HepG2 (cell line): ENCODE results near the gene IKBIP. TPM values are rescaled to one million over a fixed set of nuclear protein-coding genes. Genes with fewer than 3 reads are reported as not detected.

Source experiments
- AHR ChIP-seq: IDR thresholded peaks from 2 replicates; pipeline ENCODE4 v1.6.1; 2018; ENCODE audit warnings: missing genetic modification reagents, missing compliant biosample characterization
- CEBPB ChIP-seq: IDR thresholded peaks from 2 replicates; pipeline ENCODE4 v1.6.1; 2011; ENCODE audit warnings: low read depth, low read length, improper control_type of control experiment, borderline replicate concordance
- FOXK2 ChIP-seq: fragments of 450-650 bp; IDR thresholded peaks from 2 replicates; pipeline ENCODE4 v1.6.1; 2016
- HIVEP1 ChIP-seq: sonication (generic); formaldehyde crosslinking; IDR thresholded peaks from 2 replicates; pipeline ENCODE4 v1.4.0; 2020; ENCODE audit warnings: mild to moderate bottlenecking, missing genetic modification reagents
- HNF4A ChIP-seq: sonication (generic); formaldehyde crosslinking; IDR thresholded peaks from 2 replicates; pipeline ENCODE4 v1.4.0; 2020; ENCODE audit warnings: missing genetic modification reagents
- HNRNPLL ChIP-seq: fragments of 200-400 bp; formaldehyde crosslinking; IDR thresholded peaks from 2 replicates; pipeline ENCODE4 v1.6.1; 2017; ENCODE audit warnings: mild to moderate bottlenecking, low read depth, low read length; ENCODE audit not compliant: poor library complexity, severe bottlenecking
- MATR3 ChIP-seq: sonication (generic); formaldehyde crosslinking; IDR thresholded peaks from 2 replicates; pipeline ENCODE4 v1.4.0; 2020; ENCODE audit warnings: missing genetic modification reagents
- NFRKB ChIP-seq: fragments of 450-650 bp; IDR thresholded peaks from 2 replicates; pipeline ENCODE4 v1.6.1; 2017
- RARA ChIP-seq: IDR thresholded peaks from 2 replicates; pipeline ENCODE4 v1.6.1; 2016; ENCODE audit warnings: missing genetic modification reagents, missing compliant biosample characterization
- RBM39 ChIP-seq: fragments of 200-400 bp; formaldehyde crosslinking; IDR thresholded peaks from one replicate; pipeline ENCODE4 v1.6.1; 2018; ENCODE audit warnings: antibody characterized with exemption, mild to moderate bottlenecking, low read depth, low read length; ENCODE audit not compliant: poor library complexity, severe bottlenecking
- RELA ChIP-seq: sonication (generic); formaldehyde crosslinking; IDR thresholded peaks from 2 replicates; pipeline ENCODE4 v1.4.0; 2020; ENCODE audit warnings: missing genetic modification reagents
- RFX5 ChIP-seq: IDR thresholded peaks from 2 replicates; pipeline ENCODE4 v1.6.1; 2011; ENCODE audit warnings: low read depth, low read length, improper control_type of control experiment
- SMC3 ChIP-seq: IDR thresholded peaks from 2 replicates; pipeline ENCODE4 v1.6.1; 2011; ENCODE audit warnings: low read length, improper control_type of control experiment
- SNRNP70 ChIP-seq: fragments of 200-400 bp; formaldehyde crosslinking; IDR thresholded peaks from 2 replicates; pipeline ENCODE4 v1.6.1; 2017; ENCODE audit warnings: mild to moderate bottlenecking, low read depth, low read length, moderate library complexity
- TOPORS ChIP-seq: sonication (generic); formaldehyde crosslinking; IDR thresholded peaks from 2 replicates; pipeline ENCODE4 v1.8.0; 2023; ENCODE audit warnings: mild to moderate bottlenecking, missing genetic modification reagents
- ZFP36L1 ChIP-seq: sonication (generic); formaldehyde crosslinking; IDR thresholded peaks from 2 replicates; pipeline ENCODE4 v1.8.0; 2022; ENCODE audit warnings: mild to moderate bottlenecking, missing genetic modification reagents, moderate library complexity
- ZMAT3 ChIP-seq: sonication (generic); formaldehyde crosslinking; conservative IDR thresholded peaks from 2 replicates; pipeline ENCODE4 v1.7.0; 2021; ENCODE audit warnings: missing genetic modification reagents
- ZNF331 ChIP-seq: sonication (generic); formaldehyde crosslinking; IDR thresholded peaks from 2 replicates; pipeline ENCODE4 v1.4.0; 2020; ENCODE audit warnings: missing genetic modification reagents
- ZNF543 ChIP-seq: sonication (generic); formaldehyde crosslinking; IDR thresholded peaks from 2 replicates; pipeline ENCODE4 v1.4.0; 2020; ENCODE audit warnings: mild to moderate bottlenecking, missing genetic modification reagents
- ZNF549 ChIP-seq: sonication (generic); formaldehyde crosslinking; IDR thresholded peaks from 2 replicates; pipeline ENCODE4 v1.5.0; 2020; ENCODE audit warnings: missing genetic modification reagents
- ZNF605 ChIP-seq: sonication (generic); formaldehyde crosslinking; IDR thresholded peaks from 2 replicates; pipeline ENCODE4 v1.8.0; 2022; ENCODE audit warnings: mild to moderate bottlenecking, missing genetic modification reagents
- ZNF7 ChIP-seq: IDR thresholded peaks from 2 replicates; pipeline ENCODE4 v1.6.1; 2016; ENCODE audit warnings: missing biosample characterization, missing genetic modification reagents
- ZNF878 ChIP-seq: sonication (generic); formaldehyde crosslinking; IDR thresholded peaks from 2 replicates; pipeline ENCODE4 v1.8.1; 2023; ENCODE audit warnings: mild to moderate bottlenecking, missing genetic modification reagents, moderate library complexity
- ZSCAN25 ChIP-seq: sonication (generic); formaldehyde crosslinking; IDR thresholded peaks from 2 replicates; pipeline ENCODE4 v1.8.0; 2022; ENCODE audit warnings: mild to moderate bottlenecking, missing genetic modification reagents
- ZZZ3 ChIP-seq: sonication (generic); formaldehyde crosslinking; IDR thresholded peaks from 2 replicates; pipeline ENCODE4 v1.4.0; 2020; ENCODE audit warnings: missing genetic modification reagents, mild to moderate bottlenecking, borderline replicate concordance
- polyA plus RNA-seq, 8 experiments: library from polyadenylated mRNA; depleted of rRNA in 3 of 8; stranded (reverse) in 7 of 8; unstranded in 1 of 8; fragments of >200 nt; fragmentation: Illumina TruSeq in 4 of 8; extraction: Trizol in 4 of 8; gene quantifications; 2 replicates each; pipeline versions ENCODE4 v1.2.1 to v1.2.3, GENCODE V29; 2011 to 2016; ENCODE audit warnings: low read depth in 4 of 8, missing spikeins in 1 of 8, mixed read lengths in 1 of 8; ENCODE audit not compliant: insufficient read depth in 1 of 8
- total RNA-seq, 5 experiments: library from RNA; depleted of rRNA; stranded (reverse); fragments of >200 nt; fragmentation: Illumina TruSeq; extraction: Trizol; gene quantifications; 2 replicates each; pipeline ENCODE4 v1.2.3, GENCODE V29; 2016; ENCODE audit warnings: low read depth in 1 of 5
- TF ChIP-seq, protein P1 (sequence below): sonication (generic); formaldehyde crosslinking; IDR thresholded peaks from 2 replicates; pipeline ENCODE4 v1.5.0; 2020; ENCODE audit warnings: missing genetic modification reagents
- TF ChIP-seq, protein P2 (sequence below): sonication (generic); formaldehyde crosslinking; IDR thresholded peaks from 2 replicates; pipeline ENCODE4 v1.5.0; 2020; ENCODE audit warnings: missing genetic modification reagents
- TF ChIP-seq, protein P3 (sequence below): sonication (generic); formaldehyde crosslinking; IDR thresholded peaks from 2 replicates; pipeline ENCODE4 v1.4.0; 2020; ENCODE audit warnings: mild to moderate bottlenecking, missing genetic modification reagents
- TF ChIP-seq, protein P4 (sequence below): sonication (generic); formaldehyde crosslinking; IDR thresholded peaks from 2 replicates; pipeline ENCODE4 v1.5.0; 2020; ENCODE audit warnings: missing genetic modification reagents

IKBIP gene
- total and polyA plus RNA-seq, 2 of the 13 experiments (the other 11 are each of a cell fraction or from before 2014, with no cell fraction given) = 20.0 to 55.5 TPM

DNA sequence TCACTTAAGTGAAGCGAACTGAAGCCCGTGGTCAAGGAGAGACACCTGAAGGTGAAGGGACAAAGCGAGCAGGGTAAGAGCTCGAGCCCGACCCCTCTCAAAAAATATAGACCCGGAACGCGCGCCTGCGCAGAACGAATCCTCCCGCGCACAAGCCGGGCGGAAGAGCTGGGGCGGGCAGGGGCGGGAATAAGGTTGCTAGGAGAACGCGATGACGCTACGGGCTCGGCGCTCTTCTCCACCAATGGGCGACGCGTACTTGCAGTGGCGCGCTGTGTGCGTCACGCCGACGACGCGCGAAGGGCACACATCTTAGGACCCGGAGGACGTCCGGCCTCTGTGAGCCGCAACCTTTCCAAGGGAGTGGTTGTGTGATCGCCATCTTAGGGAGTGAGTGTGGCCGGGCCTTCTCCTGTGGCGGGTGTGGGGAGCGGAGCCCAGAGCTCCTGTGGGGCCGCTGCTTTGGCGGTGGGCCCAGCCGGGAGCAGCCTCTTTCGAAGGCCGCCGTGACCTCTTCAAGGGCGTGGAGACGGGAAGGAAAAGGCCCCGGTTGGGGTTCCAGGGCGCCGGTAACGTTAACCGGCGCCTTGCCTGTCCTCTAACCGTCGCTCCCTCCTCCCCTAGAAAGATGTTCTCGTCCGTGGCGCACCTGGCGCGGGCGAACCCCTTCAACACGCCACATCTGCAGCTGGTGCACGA, 51.1 kb downstream of the IKBIP start, which contains the start of gene SLC25A3 (continued):
- TF ChIP-seq ZNF543 (CRISPR knock-in tag) (no peak), RELA (CRISPR knock-in tag) (no peak), HNRNPLL (peak; percentile 75), SMC3 (no peak), HNF4A (CRISPR knock-in tag) (peak; percentile 35), RFX5 (peak; percentile 78), ZNF549 (CRISPR knock-in tag) (no peak), RBM39 (peak; percentile 85), ZMAT3 (no peak; the same call in 1 of the 2 replicates), AHR (CRISPR knock-in tag) (no peak; the same call in 1 of the 2 replicates), ZZZ3 (CRISPR knock-in tag) (peak; percentile 68; the same call in 1 of the 2 replicates), SNRNP70 (no peak), ZFP36L1 (no peak), ZNF331 (peak; percentile 91), NFRKB (no peak), ZNF7 (CRISPR knock-in tag) (peak; percentile 9; the same call in 1 of the 2 replicates), HIVEP1 (no peak), RARA (no peak), ZSCAN25 (CRISPR knock-in tag) (no peak), FOXK2 (no peak), TOPORS (CRISPR knock-in tag) (peak; percentile 83), MATR3 (CRISPR knock-in tag) (no peak), CEBPB (no peak), ZNF878 (no peak), ZNF605 (CRISPR knock-in tag) (peak; percentile 65; the same call in 1 of the 2 replicates)
- TF ChIP-seq, protein P1, sequence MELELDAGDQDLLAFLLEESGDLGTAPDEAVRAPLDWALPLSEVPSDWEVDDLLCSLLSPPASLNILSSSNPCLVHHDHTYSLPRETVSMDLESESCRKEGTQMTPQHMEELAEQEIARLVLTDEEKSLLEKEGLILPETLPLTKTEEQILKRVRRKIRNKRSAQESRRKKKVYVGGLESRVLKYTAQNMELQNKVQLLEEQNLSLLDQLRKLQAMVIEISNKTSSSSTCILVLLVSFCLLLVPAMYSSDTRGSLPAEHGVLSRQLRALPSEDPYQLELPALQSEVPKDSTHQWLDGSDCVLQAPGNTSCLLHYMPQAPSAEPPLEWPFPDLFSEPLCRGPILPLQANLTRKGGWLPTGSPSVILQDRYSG (CRISPR knock-in tag) = peak; percentile 64; the same call in 1 of the 2 replicates
- TF ChIP-seq, protein P2, sequence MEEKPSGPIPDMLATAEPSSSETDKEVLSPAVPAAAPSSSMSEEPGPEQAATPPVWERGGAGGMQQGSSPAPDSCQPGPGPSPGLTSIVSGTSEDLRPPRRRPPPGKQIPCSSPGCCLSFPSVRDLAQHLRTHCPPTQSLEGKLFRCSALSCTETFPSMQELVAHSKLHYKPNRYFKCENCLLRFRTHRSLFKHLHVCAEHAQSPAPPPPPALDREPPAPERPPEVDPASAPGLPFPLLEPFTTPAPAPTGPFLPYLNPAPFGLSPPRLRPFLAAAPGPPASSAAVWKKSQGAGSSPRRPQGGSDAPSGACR = 0 out of 2 replicates have a peak, but pooled peaks have one; percentile 46
- TF ChIP-seq, protein P3, sequence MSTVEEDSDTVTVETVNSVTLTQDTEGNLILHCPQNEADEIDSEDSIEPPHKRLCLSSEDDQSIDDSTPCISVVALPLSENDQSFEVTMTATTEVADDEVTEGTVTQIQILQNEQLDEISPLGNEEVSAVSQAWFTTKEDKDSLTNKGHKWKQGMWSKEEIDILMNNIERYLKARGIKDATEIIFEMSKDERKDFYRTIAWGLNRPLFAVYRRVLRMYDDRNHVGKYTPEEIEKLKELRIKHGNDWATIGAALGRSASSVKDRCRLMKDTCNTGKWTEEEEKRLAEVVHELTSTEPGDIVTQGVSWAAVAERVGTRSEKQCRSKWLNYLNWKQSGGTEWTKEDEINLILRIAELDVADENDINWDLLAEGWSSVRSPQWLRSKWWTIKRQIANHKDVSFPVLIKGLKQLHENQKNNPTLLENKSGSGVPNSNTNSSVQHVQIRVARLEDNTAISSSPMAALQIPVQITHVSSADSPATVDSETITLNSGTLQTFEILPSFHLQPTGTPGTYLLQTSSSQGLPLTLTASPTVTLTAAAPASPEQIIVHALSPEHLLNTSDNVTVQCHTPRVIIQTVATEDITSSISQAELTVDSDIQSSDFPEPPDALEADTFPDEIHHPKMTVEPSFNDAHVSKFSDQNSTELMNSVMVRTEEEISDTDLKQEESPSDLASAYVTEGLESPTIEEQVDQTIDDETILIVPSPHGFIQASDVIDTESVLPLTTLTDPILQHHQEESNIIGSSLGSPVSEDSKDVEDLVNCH (CRISPR knock-in tag) = no peak
- TF ChIP-seq, protein P4, sequence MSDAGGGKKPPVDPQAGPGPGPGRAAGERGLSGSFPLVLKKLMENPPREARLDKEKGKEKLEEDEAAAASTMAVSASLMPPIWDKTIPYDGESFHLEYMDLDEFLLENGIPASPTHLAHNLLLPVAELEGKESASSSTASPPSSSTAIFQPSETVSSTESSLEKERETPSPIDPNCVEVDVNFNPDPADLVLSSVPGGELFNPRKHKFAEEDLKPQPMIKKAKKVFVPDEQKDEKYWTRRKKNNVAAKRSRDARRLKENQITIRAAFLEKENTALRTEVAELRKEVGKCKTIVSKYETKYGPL (CRISPR knock-in tag) = 0 out of 2 replicates have a peak, but pooled peaks have one; percentile 22
